HepG2 (cell line): ENCODE measurements around the gene OTOP3. TPM values are rescaled to one million over a fixed set of nuclear protein-coding genes. Genes with fewer than 3 reads are reported as not detected.

Source experiments
- AGO2 ChIP-seq: fragments of 200-400 bp; formaldehyde crosslinking; optimal IDR thresholded peaks from 2 replicates; pipeline ENCODE3; 2017; ENCODE audit warnings: mild to moderate bottlenecking, low read depth, low read length, moderate library complexity
- BRD4 ChIP-seq: sonication (generic); formaldehyde crosslinking; IDR thresholded peaks from 2 replicates; pipeline ENCODE4 v1.4.0; 2020; ENCODE audit warnings: missing genetic modification reagents
- ETS1 ChIP-seq: sonication (generic); formaldehyde crosslinking; IDR thresholded peaks from 2 replicates; pipeline ENCODE4 v1.4.0; 2020; ENCODE audit warnings: missing genetic modification reagents
- EZH2 ChIP-seq: conservative IDR thresholded peaks from 2 replicates; pipeline ENCODE4 v1.6.1; 2012; ENCODE audit warnings: mild to moderate bottlenecking, low read depth, low read length, moderate library complexity
- GTF3A ChIP-seq: sonication (generic); formaldehyde crosslinking; conservative IDR thresholded peaks from 2 replicates; pipeline ENCODE4 v1.4.0; 2020; ENCODE audit warnings: mild to moderate bottlenecking, missing genetic modification reagents
- KIAA2018 ChIP-seq: sonication (generic); formaldehyde crosslinking; IDR thresholded peaks from 2 replicates; pipeline ENCODE4 v1.5.0; 2020; ENCODE audit warnings: mild to moderate bottlenecking, missing genetic modification reagents, borderline replicate concordance
- POLR2A ChIP-seq, 2 experiments: IDR thresholded peaks; 2 replicates each; pipeline ENCODE4 v1.6.1; 2011; ENCODE audit warnings: low read depth in 2 of 2, low read length in 2 of 2, mild to moderate bottlenecking in 1 of 2, moderate library complexity in 1 of 2; ENCODE audit not compliant: insufficient read depth in 1 of 2
- RBM22 ChIP-seq: fragments of 200-400 bp; formaldehyde crosslinking; optimal IDR thresholded peaks from 2 replicates; pipeline ENCODE3; 2017; ENCODE audit warnings: mild to moderate bottlenecking, low read length, moderate library complexity
- RNF2 ChIP-seq: fragments of 450-650 bp; conservative IDR thresholded peaks from 2 replicates; pipeline ENCODE4 v1.6.1; 2016; ENCODE audit warnings: low read depth
- SUZ12 ChIP-seq: fragments of 150-350 bp; IDR thresholded peaks from 2 replicates; pipeline ENCODE4 v1.6.1; 2014; ENCODE audit warnings: low read depth, low read length
- TBX2 ChIP-seq: sonication (generic); formaldehyde crosslinking; IDR thresholded peaks from 2 replicates; pipeline ENCODE4 v1.5.0; 2020; ENCODE audit warnings: missing genetic modification reagents, mild to moderate bottlenecking, borderline replicate concordance
- ZFP1 ChIP-seq: IDR thresholded peaks from 2 replicates; pipeline ENCODE4 v1.6.1; 2016
- ZFP36L2 ChIP-seq: sonication (generic); formaldehyde crosslinking; IDR thresholded peaks from 2 replicates; pipeline ENCODE4 v1.4.0; 2020; ENCODE audit warnings: missing genetic modification reagents
- ZFY ChIP-seq: sonication (generic); formaldehyde crosslinking; IDR thresholded peaks from 2 replicates; pipeline ENCODE4 v1.4.0; 2020; ENCODE audit warnings: missing genetic modification reagents
- ZNF501 ChIP-seq: sonication (generic); formaldehyde crosslinking; IDR thresholded peaks from 2 replicates; pipeline ENCODE4 v1.5.1; 2020; ENCODE audit warnings: mild to moderate bottlenecking, moderate library complexity, missing genetic modification reagents
- ZNF580 ChIP-seq: IDR thresholded peaks from 2 replicates; pipeline ENCODE4 v1.6.1; 2016; ENCODE audit warnings: low read depth, borderline replicate concordance
- ZNF619 ChIP-seq: sonication (generic); formaldehyde crosslinking; IDR thresholded peaks from 2 replicates; pipeline ENCODE4 v1.4.0; 2020; ENCODE audit warnings: mild to moderate bottlenecking, missing genetic modification reagents
- ZNF674 ChIP-seq: sonication (generic); formaldehyde crosslinking; IDR thresholded peaks from 2 replicates; pipeline ENCODE4 v1.5.0; 2020; ENCODE audit warnings: low read depth, mild to moderate bottlenecking, missing genetic modification reagents
- ZNF678 ChIP-seq: sonication (generic); formaldehyde crosslinking; IDR thresholded peaks from 2 replicates; pipeline ENCODE4 v1.4.0; 2020; ENCODE audit warnings: mild to moderate bottlenecking, missing genetic modification reagents
- ZNF749 ChIP-seq: sonication (generic); formaldehyde crosslinking; IDR thresholded peaks from 2 replicates; pipeline ENCODE4 v1.8.0; 2022; ENCODE audit warnings: mild to moderate bottlenecking, missing genetic modification reagents, moderate library complexity, borderline replicate concordance
- ZNF891 ChIP-seq: sonication (generic); formaldehyde crosslinking; IDR thresholded peaks from 2 replicates; pipeline ENCODE4 v1.5.0; 2020; ENCODE audit warnings: mild to moderate bottlenecking, missing genetic modification reagents
- ZZZ3 ChIP-seq: sonication (generic); formaldehyde crosslinking; IDR thresholded peaks from 2 replicates; pipeline ENCODE4 v1.4.0; 2020; ENCODE audit warnings: missing genetic modification reagents, mild to moderate bottlenecking, borderline replicate concordance
- polyA plus RNA-seq, 8 experiments: library from polyadenylated mRNA; depleted of rRNA in 3 of 8; stranded (reverse) in 7 of 8; unstranded in 1 of 8; fragments of >200 nt; fragmentation: Illumina TruSeq in 4 of 8; extraction: Trizol in 4 of 8; gene quantifications; 2 replicates each; pipeline versions ENCODE4 v1.2.1 to v1.2.3, GENCODE V29; 2011 to 2016; ENCODE audit warnings: low read depth in 4 of 8, missing spikeins in 1 of 8, mixed read lengths in 1 of 8; ENCODE audit not compliant: insufficient read depth in 1 of 8
- total RNA-seq, 5 experiments: library from RNA; depleted of rRNA; stranded (reverse); fragments of >200 nt; fragmentation: Illumina TruSeq; extraction: Trizol; gene quantifications; 2 replicates each; pipeline ENCODE4 v1.2.3, GENCODE V29; 2016; ENCODE audit warnings: low read depth in 1 of 5

OTOP3 gene
- total and polyA plus RNA-seq, 2 of the 13 experiments (the other 11 are each of a cell fraction or from before 2014, with no cell fraction given), result not detected

- TF ChIP-seq KIAA2018 (CRISPR knock-in tag), result 0 out of 2 replicates have a peak, but pooled peaks have one; percentile 59
- no peak for TF ChIP-seq RBM22
- peak; percentile 86 for TF ChIP-seq ZNF749 (CRISPR knock-in tag)
- no peak for TF ChIP-seq SUZ12
- peak; percentile 74; the same call in 1 of the 2 replicates for TF ChIP-seq ZZZ3
- peak; percentile 69; the same call in 1 of the 2 replicates for TF ChIP-seq ZNF580 (CRISPR knock-in tag)
- TF ChIP-seq EZH2, result no peak
- TF ChIP-seq BRD4 (CRISPR knock-in tag), result peak; percentile 73
- TF ChIP-seq RNF2, result peak; percentile 88; the same call in 1 of the 2 replicates
- peak; percentile 28; the same call in 1 of the 2 replicates for TF ChIP-seq ZFP36L2 (CRISPR knock-in tag)
- TF ChIP-seq ZNF678 (CRISPR knock-in tag), result peak; percentile 88
- TF ChIP-seq POLR2A (IDR thresholded peaks at IDR 0.05; ENCODE audit: insufficient read depth in 1 of 2, low read depth in 2 of 2, low read length in 2 of 2), result peak; percentile 74 to 95
- peak; percentile 89 for TF ChIP-seq TBX2 (CRISPR knock-in tag)
- 0 out of 2 replicates have a peak, but pooled peaks have one; percentile 16 for TF ChIP-seq GTF3A (CRISPR knock-in tag)
- 0 out of 2 replicates have a peak, but pooled peaks have one; percentile 34 for TF ChIP-seq ETS1 (CRISPR knock-in tag)
- peak; percentile 81 for TF ChIP-seq ZFY (CRISPR knock-in tag)
- TF ChIP-seq ZFP1 (CRISPR knock-in tag), result 0 out of 2 replicates have a peak, but pooled peaks have one; percentile 54
- TF ChIP-seq ZNF891 (CRISPR knock-in tag), result peak; percentile 66; the same call in 1 of the 2 replicates
- TF ChIP-seq ZNF619 (CRISPR knock-in tag), result peak; percentile 98
- TF ChIP-seq AGO2, result peak; percentile 55
- TF ChIP-seq ZNF674 (CRISPR knock-in tag), result peak; percentile 93; the same call in 1 of the 2 replicates
- peak; percentile 85 for TF ChIP-seq ZNF501
These were observed 46.4 kb downstream of the OTOP3 start (continued) for GRCh38 chr17:74981979-74982662.
